ENCODE results near the gene ANKFN1. TPM values are rescaled to one million over a fixed set of nuclear protein-coding genes. Genes with fewer than 3 reads are reported as not detected.

Gene ANKFN1
- total and polyA plus RNA-seq, 2 of the 13 experiments (the other 11 are each of a cell fraction or from before 2014, with no cell fraction given), result not detected

DNA sequence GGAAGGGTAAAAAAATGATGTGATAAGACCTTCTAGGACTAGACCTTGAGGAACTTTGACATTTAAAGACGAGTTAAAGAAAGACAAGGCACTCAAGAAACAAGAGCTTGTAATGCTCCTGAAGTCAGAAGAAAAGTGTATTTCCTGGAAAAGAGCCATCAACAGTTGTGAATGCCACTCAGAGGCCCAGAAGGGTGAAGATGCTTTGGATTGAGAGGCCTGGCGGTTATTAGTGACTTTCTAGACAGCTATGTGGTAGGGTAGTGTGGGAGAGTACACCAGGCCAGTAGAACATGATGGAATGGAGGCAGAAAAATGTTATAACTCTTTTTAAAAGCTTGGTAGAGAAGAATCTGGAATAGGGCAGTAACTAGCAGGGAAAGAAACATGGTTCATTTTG is 34.1 kb upstream of the ANKFN1 start (continued):
- TF ChIP-seq, protein P1, sequence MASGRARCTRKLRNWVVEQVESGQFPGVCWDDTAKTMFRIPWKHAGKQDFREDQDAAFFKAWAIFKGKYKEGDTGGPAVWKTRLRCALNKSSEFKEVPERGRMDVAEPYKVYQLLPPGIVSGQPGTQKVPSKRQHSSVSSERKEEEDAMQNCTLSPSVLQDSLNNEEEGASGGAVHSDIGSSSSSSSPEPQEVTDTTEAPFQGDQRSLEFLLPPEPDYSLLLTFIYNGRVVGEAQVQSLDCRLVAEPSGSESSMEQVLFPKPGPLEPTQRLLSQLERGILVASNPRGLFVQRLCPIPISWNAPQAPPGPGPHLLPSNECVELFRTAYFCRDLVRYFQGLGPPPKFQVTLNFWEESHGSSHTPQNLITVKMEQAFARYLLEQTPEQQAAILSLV (CRISPR knock-in tag; IDR thresholded peaks at IDR 0.05; ENCODE audit: borderline replicate concordance), result no peak
- TF ChIP-seq ZNF124 (CRISPR knock-in tag; IDR thresholded peaks at IDR 0.05) (no peak), HNF4A (CRISPR knock-in tag; IDR thresholded peaks at IDR 0.05) (no peak), TCF7L2 (IDR thresholded peaks at IDR 0.05; ENCODE audit: low read depth, low read length) (no peak)
- TF ChIP-seq, protein P2, sequence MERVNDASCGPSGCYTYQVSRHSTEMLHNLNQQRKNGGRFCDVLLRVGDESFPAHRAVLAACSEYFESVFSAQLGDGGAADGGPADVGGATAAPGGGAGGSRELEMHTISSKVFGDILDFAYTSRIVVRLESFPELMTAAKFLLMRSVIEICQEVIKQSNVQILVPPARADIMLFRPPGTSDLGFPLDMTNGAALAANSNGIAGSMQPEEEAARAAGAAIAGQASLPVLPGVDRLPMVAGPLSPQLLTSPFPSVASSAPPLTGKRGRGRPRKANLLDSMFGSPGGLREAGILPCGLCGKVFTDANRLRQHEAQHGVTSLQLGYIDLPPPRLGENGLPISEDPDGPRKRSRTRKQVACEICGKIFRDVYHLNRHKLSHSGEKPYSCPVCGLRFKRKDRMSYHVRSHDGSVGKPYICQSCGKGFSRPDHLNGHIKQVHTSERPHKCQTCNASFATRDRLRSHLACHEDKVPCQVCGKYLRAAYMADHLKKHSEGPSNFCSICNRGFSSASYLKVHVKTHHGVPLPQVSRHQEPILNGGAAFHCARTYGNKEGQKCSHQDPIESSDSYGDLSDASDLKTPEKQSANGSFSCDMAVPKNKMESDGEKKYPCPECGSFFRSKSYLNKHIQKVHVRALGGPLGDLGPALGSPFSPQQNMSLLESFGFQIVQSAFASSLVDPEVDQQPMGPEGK (CRISPR knock-in tag; IDR thresholded peaks at IDR 0.05), result no peak
- TF ChIP-seq, protein P3, sequence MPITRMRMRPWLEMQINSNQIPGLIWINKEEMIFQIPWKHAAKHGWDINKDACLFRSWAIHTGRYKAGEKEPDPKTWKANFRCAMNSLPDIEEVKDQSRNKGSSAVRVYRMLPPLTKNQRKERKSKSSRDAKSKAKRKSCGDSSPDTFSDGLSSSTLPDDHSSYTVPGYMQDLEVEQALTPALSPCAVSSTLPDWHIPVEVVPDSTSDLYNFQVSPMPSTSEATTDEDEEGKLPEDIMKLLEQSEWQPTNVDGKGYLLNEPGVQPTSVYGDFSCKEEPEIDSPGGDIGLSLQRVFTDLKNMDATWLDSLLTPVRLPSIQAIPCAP (CRISPR knock-in tag; IDR thresholded peaks at IDR 0.05; ENCODE audit: low read depth), result no peak

DNA sequence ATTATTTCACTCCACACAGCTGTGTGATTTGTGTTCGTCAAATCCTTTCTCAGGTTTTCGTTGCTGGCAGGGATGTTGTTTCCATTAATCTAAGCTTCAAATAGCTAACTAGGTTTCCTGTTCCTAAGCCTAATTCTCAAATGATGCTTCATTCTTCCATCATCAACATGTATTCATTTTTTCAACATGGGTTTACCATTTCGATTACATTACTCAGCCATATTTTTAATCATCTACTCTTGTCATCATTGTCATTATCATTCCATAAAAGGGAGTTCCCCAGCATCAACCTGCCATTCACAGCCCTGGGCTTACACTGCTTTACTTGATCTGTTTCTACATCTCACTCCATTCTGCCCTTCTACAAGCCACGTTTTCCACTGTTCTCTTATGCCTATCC is 33.3 kb upstream of the ANKFN1 start:
- no peak overlapping the region for H3K9ac ChIP-seq (ENCODE audit: insufficient read depth, low read depth, low read length)
- POLR2A ChIA-PET, result no interaction called here
- no peak for DNase-seq (ENCODE audit: low spot score)
- TF ChIP-seq ZNF10 (CRISPR knock-in tag; IDR thresholded peaks at IDR 0.05; ENCODE audit: borderline replicate concordance, low read depth), result no peak
- TF ChIP-seq ZNF12 (CRISPR knock-in tag; IDR thresholded peaks at IDR 0.05), result no peak
- TF ChIP-seq, protein P4, sequence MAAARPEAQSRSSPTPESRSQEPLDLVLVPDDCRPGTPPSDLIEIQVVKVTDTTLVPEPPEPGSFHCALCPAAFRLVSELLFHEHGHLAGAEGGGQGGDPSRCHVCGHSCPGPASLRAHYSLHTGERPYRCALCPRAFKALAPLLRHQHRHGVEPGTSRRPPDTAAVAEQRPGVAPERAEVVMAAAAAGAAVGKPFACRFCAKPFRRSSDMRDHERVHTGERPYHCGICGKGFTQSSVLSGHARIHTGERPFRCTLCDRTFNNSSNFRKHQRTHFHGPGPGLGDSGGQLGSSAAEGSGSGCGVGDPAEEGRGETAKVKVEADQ (CRISPR knock-in tag; IDR thresholded peaks at IDR 0.05; ENCODE audit: borderline replicate concordance), result no peak
- no peak for TF ChIP-seq ZSCAN31 (CRISPR knock-in tag; IDR thresholded peaks at IDR 0.05; ENCODE audit: low read depth)
- TF ChIP-seq ZNF670 (CRISPR knock-in tag; IDR thresholded peaks at IDR 0.05; ENCODE audit: borderline replicate concordance), result no peak
- TF ChIP-seq ZSCAN30 (CRISPR knock-in tag; IDR thresholded peaks at IDR 0.05), result no peak
- no peak for TF ChIP-seq RFXANK (CRISPR knock-in tag; IDR thresholded peaks at IDR 0.05)
- H3K4me2 ChIP-seq (ENCODE audit: low read depth, low read length), result no peak overlapping the region
- H3K79me2 ChIP-seq (ENCODE audit: insufficient read depth, low read length), result no peaks in the 10 kb centered on the region
- no peaks in the 10 kb centered on the region for H3K36me3 ChIP-seq (replicated peaks in 1 of 2; ENCODE audit: control insufficient read depth in 1 of 2, insufficient read depth in 2 of 2, low read length in 2 of 2)
- no peak for ATAC-seq
- H3K27me3 ChIP-seq (ENCODE audit: control insufficient read depth in 1 of 2, insufficient read depth in 2 of 2, low read length in 2 of 2), result no peaks in the 10 kb centered on the region
- FAIRE-seq, result no peak
- no peak overlapping the region for H3K4me3 ChIP-seq (replicated peaks in 1 of 3; ENCODE audit: insufficient read depth in 1 of 3, low read depth in 2 of 3, low read length in 3 of 3)
- H3K4me1 ChIP-seq (ENCODE audit: insufficient read depth, low read length), result no peaks in the 10 kb centered on the region
- CTCF ChIA-PET (ENCODE audit: low intra/inter-chr PET ratio, low total read pairs), result no interaction called here
- intact Hi-C loops (cut with micrococcal nuclease; ENCODE audit: unreplicated experiment), result no loop called here
- H2AFZ ChIP-seq (ENCODE audit: low read length), result no peak overlapping the region
- WGBS (ENCODE audit: low lambda C conversion rate), result 12% methylated on average over 4 of the region's 4 CpGs
- in situ Hi-C loops (cut with HindIII; ENCODE audit: extremely low pct_ligation_motif_present, low pct_unique_long_range_greater_than_20kb), result no loop called here
- H3K9me3 ChIP-seq (ENCODE audit: low read length), result no peaks in the 10 kb centered on the region
- no peak overlapping the region for H3K27ac ChIP-seq (ENCODE audit: extremely low read length, insufficient read depth, low read length)
- no TSS peak for BruUV-seq (replicated peaks)
- H4K20me1 ChIP-seq (ENCODE audit: insufficient read depth, low read length), result no peaks in the 10 kb centered on the region

Measured in HepG2 (cell line).